GM13977 (cell line): Measurements from ENCODE around the gene IGSF11.

Experiments used
- DNase-seq: peaks from one replicate; pipeline ENCODE4 v3.0.0; 2012; ENCODE audit warnings: low spot score
- CTCF ChIP-seq: IDR thresholded peaks from 2 replicates; pipeline ENCODE4 v1.5.1; 2012; ENCODE audit warnings: mild to moderate bottlenecking, control low read depth; ENCODE audit not compliant: insufficient read depth; ENCODE audit errors: extremely low read depth, missing control alignments
- in situ Hi-C: fragments of 300-500 bp; cut with MboI; formaldehyde crosslinking; loops from one replicate; pipeline ENCODE4 v1.12.0; 2022; ENCODE audit warnings: low sequenced_read_pairs, low pct_unique_long_range_greater_than_20kb, mixed read lengths, inconsistent platforms; ENCODE audit not compliant: unreplicated experiment

IGSF11 gene

GRCh38 chr3:118890206-118890605 lies 144.4 kb downstream of the IGSF11 start:
- no peak for DNase-seq
- no peak for TF ChIP-seq CTCF
- in situ Hi-C loops, result loop anchor here (25.0 kb wide), 1 partner anchor 347 kb away; the partner anchor contains the start of gene B4GALT4

GRCh38 chr3:118889691-118890090 lies 145.0 kb downstream of the IGSF11 start:
- no peak for TF ChIP-seq CTCF
- in situ Hi-C loops, result loop anchor here (10.0 to 25.0 kb wide), 3 partner anchors 205 to 795 kb away; partner anchors contain the start of gene B4GALT4
- DNase-seq, result no peak

GRCh38 chr3:118886708-118887107 lies 147.9 kb downstream of the IGSF11 start:
- TF ChIP-seq CTCF, result no peak
- in situ Hi-C loops, result loop anchor here (10.0 to 25.0 kb wide), 3 partner anchors 208 to 798 kb away; partner anchors contain the start of gene B4GALT4
- DNase-seq, result no peak

- in situ Hi-C loops, result loop anchor here (10.0 to 25.0 kb wide), 3 partner anchors 210 to 800 kb away; partner anchors contain the start of gene B4GALT4
- TF ChIP-seq CTCF, result peak; percentile 94
- peak; percentile 23 for DNase-seq
These were observed 149.9 kb downstream of the IGSF11 start for GRCh38 chr3:118884748-118885206.

GRCh38 chr3:118882353-118882947 lies 152.2 kb downstream of the IGSF11 start:
- TF ChIP-seq CTCF, result peak; percentile 87
- in situ Hi-C loops, result loop anchor here (10.0 to 25.0 kb wide), 3 partner anchors 212 to 802 kb away; partner anchors contain the start of gene B4GALT4
- peak; percentile 23 for DNase-seq

- in situ Hi-C loops, result no loop called here
- no peak for TF ChIP-seq CTCF
- DNase-seq, result no peak
These were observed 166.6 kb downstream of the IGSF11 start for GRCh38 chr3:118868051-118868450.
